ENCODE data around the gene KDM4C.
"Not testable (repeated sequence)": the region's sequence is repeated elsewhere in the genome, so short reads cannot be mapped to it uniquely, and the experiment has no call there.

KDM4C gene

GRCh38 chr9:6975198-6975597 is 217.4 kb downstream of the KDM4C start:
- no peak for DNase-seq (ENCODE audit: low read depth)

- DNase-seq (ENCODE audit: low read depth) = no peak
Observed at GRCh38 chr9:6977761-6978160, 220.0 kb downstream of the KDM4C start.

GRCh38 chr9:6978591-6978990 is 220.8 kb downstream of the KDM4C start:
- peak; percentile 12 for DNase-seq (ENCODE audit: low read depth)

GRCh38 chr9:6984941-6985578 is 227.3 kb downstream of the KDM4C start:
- DNase-seq (ENCODE audit: low read depth) = no peak

- no peak for DNase-seq (ENCODE audit: low read depth)
Observed at GRCh38 chr9:6986141-6986815, 228.5 kb downstream of the KDM4C start.

- DNase-seq (ENCODE audit: low read depth) = no peak
Observed at GRCh38 chr9:6987381-6987780, 229.6 kb downstream of the KDM4C start.

- no peak for DNase-seq (ENCODE audit: low read depth)
Observed at GRCh38 chr9:6991418-6991817, 233.6 kb downstream of the KDM4C start.

GRCh38 chr9:6996061-6996854 is 238.5 kb downstream of the KDM4C start:
- DNase-seq (ENCODE audit: low read depth) = no peak

GRCh38 chr9:6997330-6997729 is 239.6 kb downstream of the KDM4C start:
- DNase-seq (ENCODE audit: low read depth) = peak; percentile 12

- DNase-seq (ENCODE audit: low read depth) = no peak
Observed at GRCh38 chr9:6999794-7000193, 242.0 kb downstream of the KDM4C start.

- no peak for DNase-seq (ENCODE audit: low read depth)
Observed at GRCh38 chr9:7001571-7001970, 243.8 kb downstream of the KDM4C start.

- DNase-seq (ENCODE audit: low read depth) = no peak
Observed at GRCh38 chr9:7003861-7004260, 246.1 kb downstream of the KDM4C start.

GRCh38 chr9:7006417-7006816 is 248.6 kb downstream of the KDM4C start:
- no peak for DNase-seq (ENCODE audit: low read depth)

- no peak for DNase-seq (ENCODE audit: low read depth)
Observed at GRCh38 chr9:7008411-7008810, 250.6 kb downstream of the KDM4C start.

GRCh38 chr9:7009065-7009464 is 251.3 kb downstream of the KDM4C start:
- DNase-seq (ENCODE audit: low read depth) = no peak

- no peak for DNase-seq (ENCODE audit: low read depth)
Observed at GRCh38 chr9:7011395-7012067, 253.8 kb downstream of the KDM4C start.

GRCh38 chr9:7027996-7028395 is 270.2 kb downstream of the KDM4C start:
- DNase-seq (ENCODE audit: low read depth) = no peak

- DNase-seq (ENCODE audit: low read depth) = no peak
Observed at GRCh38 chr9:7028591-7028990, 270.8 kb downstream of the KDM4C start.

- DNase-seq (ENCODE audit: low read depth) = not testable (repeated sequence)
Observed at GRCh38 chr9:7030943-7031342, 273.2 kb downstream of the KDM4C start.

GRCh38 chr9:7033076-7034045 is 275.6 kb downstream of the KDM4C start:
- no peak for DNase-seq (ENCODE audit: low read depth)

- DNase-seq (ENCODE audit: low read depth) = no peak
Observed at GRCh38 chr9:7037176-7037575, 279.4 kb downstream of the KDM4C start.

Measured in iris pigment epithelial cell (primary cell).